Measurements from ENCODE around the gene EYA3. TPM values are rescaled to one million over a fixed set of nuclear protein-coding genes. Genes with fewer than 3 reads are reported as not detected.
A peak's percentile ranks its signal among the peaks of the same experiment; 100 is the strongest.

Gene EYA3
- total RNA-seq, 1 donor from 2014 or later, result 9.9 TPM

- no peak overlapping the region for H3K9ac ChIP-seq (ENCODE audit: low read depth in 1 of 3, low read length in 3 of 3)
- H3K27me3 ChIP-seq (ENCODE audit: control insufficient read depth in 3 of 3, insufficient read depth in 3 of 3, low read length in 3 of 3), result peaks cover 0 to 3% (median 0%) of the 10 kb centered on the region in 3 donors
- no peaks in the 10 kb centered on the region for H3K36me3 ChIP-seq (ENCODE audit: control insufficient read depth in 3 of 3, insufficient read depth in 3 of 3, low read length in 3 of 3)
- no peaks in the 10 kb centered on the region for H3K4me1 ChIP-seq (ENCODE audit: control insufficient read depth in 3 of 3, insufficient read depth in 3 of 3, low read length in 3 of 3)
- H3K9me3 ChIP-seq (ENCODE audit: control insufficient read depth in 3 of 3, low read length in 3 of 3), result no peaks in the 10 kb centered on the region
- H3K4me3 ChIP-seq (ENCODE audit: low read length in 3 of 3), result no peak overlapping the region
- no peak overlapping the region for H3K27ac ChIP-seq (ENCODE audit: low read depth, low read length)
Observed at GRCh38 chr1:28113242-28113572, 24.8 kb upstream of the EYA3 start.

- Histone ChIP-seq H3K4me1 (ENCODE audit: control insufficient read depth in 3 of 3, insufficient read depth in 3 of 3, low read length in 3 of 3) (no peaks in the 10 kb centered on the region), H3K27ac (ENCODE audit: low read depth, low read length) (no peak overlapping the region)
Observed at GRCh38 chr1:28112388-28113241, 24.2 kb upstream of the EYA3 start.

GRCh38 chr1:28111157-28111556, 22.7 kb upstream of the EYA3 start:
- no peaks in the 10 kb centered on the region for H3K9me3 ChIP-seq (ENCODE audit: control insufficient read depth in 3 of 3, low read length in 3 of 3)
- H3K4me1 ChIP-seq (ENCODE audit: control insufficient read depth in 3 of 3, insufficient read depth in 3 of 3, low read length in 3 of 3), result no peaks in the 10 kb centered on the region
- no peak overlapping the region for H3K27ac ChIP-seq (ENCODE audit: low read depth, low read length)

More at GRCh38 chr1:28112388-28113241, 24.2 kb upstream of the EYA3 start:
- no peak overlapping the region for H3K9ac ChIP-seq (ENCODE audit: low read depth in 1 of 3, low read length in 3 of 3)
- no peaks in the 10 kb centered on the region for H3K9me3 ChIP-seq (ENCODE audit: control insufficient read depth in 3 of 3, low read length in 3 of 3)
- H3K36me3 ChIP-seq (ENCODE audit: control insufficient read depth in 3 of 3, insufficient read depth in 3 of 3, low read length in 3 of 3), result no peaks in the 10 kb centered on the region
- peaks cover 0 to 3% (median 0%) of the 10 kb centered on the region in 3 donors for H3K27me3 ChIP-seq (ENCODE audit: control insufficient read depth in 3 of 3, insufficient read depth in 3 of 3, low read length in 3 of 3)
- H3K4me3 ChIP-seq (ENCODE audit: low read length in 3 of 3), result no peak overlapping the region

GRCh38 chr1:28110555-28110954, 22.1 kb upstream of the EYA3 start:
- Histone ChIP-seq H3K27me3 (ENCODE audit: control insufficient read depth in 3 of 3, insufficient read depth in 3 of 3, low read length in 3 of 3) (no peaks in the 10 kb centered on the region), H3K4me3 (ENCODE audit: low read length in 3 of 3) (no peak overlapping the region), H3K4me1 (ENCODE audit: control insufficient read depth in 3 of 3, insufficient read depth in 3 of 3, low read length in 3 of 3) (no peaks in the 10 kb centered on the region), H3K9me3 (ENCODE audit: control insufficient read depth in 3 of 3, low read length in 3 of 3) (no peaks in the 10 kb centered on the region), H3K9ac (ENCODE audit: low read depth in 1 of 3, low read length in 3 of 3) (no peak overlapping the region), H3K27ac (ENCODE audit: low read depth, low read length) (no peak overlapping the region), H3K36me3 (ENCODE audit: control insufficient read depth in 3 of 3, insufficient read depth in 3 of 3, low read length in 3 of 3) (no peaks in the 10 kb centered on the region)

More at GRCh38 chr1:28111157-28111556, 22.7 kb upstream of the EYA3 start:
- Histone ChIP-seq H3K9ac (ENCODE audit: low read depth in 1 of 3, low read length in 3 of 3) (no peak overlapping the region), H3K4me3 (ENCODE audit: low read length in 3 of 3) (no peak overlapping the region), H3K27me3 (ENCODE audit: control insufficient read depth in 3 of 3, insufficient read depth in 3 of 3, low read length in 3 of 3) (no peaks in the 10 kb centered on the region), H3K36me3 (ENCODE audit: control insufficient read depth in 3 of 3, insufficient read depth in 3 of 3, low read length in 3 of 3) (no peaks in the 10 kb centered on the region)

GRCh38 chr1:28109639-28110038, 21.2 kb upstream of the EYA3 start:
- Histone ChIP-seq H3K4me3 (ENCODE audit: low read length in 3 of 3) (no peak overlapping the region), H3K9me3 (ENCODE audit: control insufficient read depth in 3 of 3, low read length in 3 of 3) (no peaks in the 10 kb centered on the region), H3K27ac (ENCODE audit: low read depth, low read length) (no peak overlapping the region), H3K4me1 (ENCODE audit: control insufficient read depth in 3 of 3, insufficient read depth in 3 of 3, low read length in 3 of 3) (no peaks in the 10 kb centered on the region), H3K36me3 (ENCODE audit: control insufficient read depth in 3 of 3, insufficient read depth in 3 of 3, low read length in 3 of 3) (no peaks in the 10 kb centered on the region), H3K9ac (ENCODE audit: low read depth in 1 of 3, low read length in 3 of 3) (no peak overlapping the region), H3K27me3 (ENCODE audit: control insufficient read depth in 3 of 3, insufficient read depth in 3 of 3, low read length in 3 of 3) (no peaks in the 10 kb centered on the region)

- no peaks in the 10 kb centered on the region for H3K4me1 ChIP-seq (ENCODE audit: control insufficient read depth in 3 of 3, insufficient read depth in 3 of 3, low read length in 3 of 3)
- H3K9ac ChIP-seq (ENCODE audit: low read depth in 1 of 3, low read length in 3 of 3), result no peak overlapping the region
- H3K9me3 ChIP-seq (ENCODE audit: control insufficient read depth in 3 of 3, low read length in 3 of 3), result no peaks in the 10 kb centered on the region
- H3K27me3 ChIP-seq (ENCODE audit: control insufficient read depth in 3 of 3, insufficient read depth in 3 of 3, low read length in 3 of 3), result no peaks in the 10 kb centered on the region
- H3K27ac ChIP-seq (ENCODE audit: low read depth, low read length), result no peak overlapping the region
- H3K36me3 ChIP-seq (ENCODE audit: control insufficient read depth in 3 of 3, insufficient read depth in 3 of 3, low read length in 3 of 3), result no peaks in the 10 kb centered on the region
- no peak overlapping the region for H3K4me3 ChIP-seq (ENCODE audit: low read length in 3 of 3)
Observed at GRCh38 chr1:28108001-28108400, 19.6 kb upstream of the EYA3 start.

GRCh38 chr1:28104866-28105467, 16.6 kb upstream of the EYA3 start:
- Histone ChIP-seq H3K9ac (ENCODE audit: low read depth in 1 of 3, low read length in 3 of 3) (no peak overlapping the region), H3K4me1 (ENCODE audit: control insufficient read depth in 3 of 3, insufficient read depth in 3 of 3, low read length in 3 of 3) (no peaks in the 10 kb centered on the region), H3K9me3 (ENCODE audit: control insufficient read depth in 3 of 3, low read length in 3 of 3) (no peaks in the 10 kb centered on the region), H3K27ac (ENCODE audit: low read depth, low read length) (no peak overlapping the region), H3K27me3 (ENCODE audit: control insufficient read depth in 3 of 3, insufficient read depth in 3 of 3, low read length in 3 of 3) (no peaks in the 10 kb centered on the region), H3K36me3 (ENCODE audit: control insufficient read depth in 3 of 3, insufficient read depth in 3 of 3, low read length in 3 of 3) (no peaks in the 10 kb centered on the region), H3K4me3 (ENCODE audit: low read length in 3 of 3) (peak overlapping the region in 2 of 3 donors; percentile 29 to 40)

GRCh38 chr1:28102189-28102588, 13.8 kb upstream of the EYA3 start:
- H3K27ac ChIP-seq (ENCODE audit: low read depth, low read length), result no peak overlapping the region
- no peaks in the 10 kb centered on the region for H3K27me3 ChIP-seq (ENCODE audit: control insufficient read depth in 3 of 3, insufficient read depth in 3 of 3, low read length in 3 of 3)
- no peaks in the 10 kb centered on the region for H3K9me3 ChIP-seq (ENCODE audit: control insufficient read depth in 3 of 3, low read length in 3 of 3)
- no peaks in the 10 kb centered on the region for H3K36me3 ChIP-seq (ENCODE audit: control insufficient read depth in 3 of 3, insufficient read depth in 3 of 3, low read length in 3 of 3)
- no peak overlapping the region for H3K4me3 ChIP-seq (ENCODE audit: low read length in 3 of 3)
- H3K4me1 ChIP-seq (ENCODE audit: control insufficient read depth in 3 of 3, insufficient read depth in 3 of 3, low read length in 3 of 3), result peaks cover 5 to 8% (median 6%) of the 10 kb centered on the region in 3 donors
- H3K9ac ChIP-seq (ENCODE audit: low read depth in 1 of 3, low read length in 3 of 3), result no peak overlapping the region

- H3K27ac ChIP-seq (ENCODE audit: low read depth, low read length), result peak overlapping the region; percentile 68
- H3K27me3 ChIP-seq (ENCODE audit: control insufficient read depth in 3 of 3, insufficient read depth in 3 of 3, low read length in 3 of 3), result no peaks in the 10 kb centered on the region
- H3K36me3 ChIP-seq (ENCODE audit: control insufficient read depth in 3 of 3, insufficient read depth in 3 of 3, low read length in 3 of 3), result no peaks in the 10 kb centered on the region
- H3K9me3 ChIP-seq (ENCODE audit: control insufficient read depth in 3 of 3, low read length in 3 of 3), result no peaks in the 10 kb centered on the region
- peaks cover 5 to 8% (median 6%) of the 10 kb centered on the region in 3 donors for H3K4me1 ChIP-seq (ENCODE audit: control insufficient read depth in 3 of 3, insufficient read depth in 3 of 3, low read length in 3 of 3)
- H3K9ac ChIP-seq (ENCODE audit: low read depth in 1 of 3, low read length in 3 of 3), result peak overlapping the region in 2 of 3 donors; percentile 5 to 28
- H3K4me3 ChIP-seq (ENCODE audit: low read length in 3 of 3), result peak overlapping the region in 1 of 3 donors; percentile 49
Observed at GRCh38 chr1:28099050-28099769, 10.8 kb upstream of the EYA3 start.

GRCh38 chr1:28097100-28097472, 8.7 kb upstream of the EYA3 start:
- no peaks in the 10 kb centered on the region for H3K27me3 ChIP-seq (ENCODE audit: control insufficient read depth in 3 of 3, insufficient read depth in 3 of 3, low read length in 3 of 3)
- H3K4me1 ChIP-seq (ENCODE audit: control insufficient read depth in 3 of 3, insufficient read depth in 3 of 3, low read length in 3 of 3), result peaks cover 5 to 8% (median 6%) of the 10 kb centered on the region in 3 donors
- H3K9me3 ChIP-seq (ENCODE audit: control insufficient read depth in 3 of 3, low read length in 3 of 3), result no peaks in the 10 kb centered on the region
- H3K27ac ChIP-seq (ENCODE audit: low read depth, low read length), result no peak overlapping the region
- H3K36me3 ChIP-seq (ENCODE audit: control insufficient read depth in 3 of 3, insufficient read depth in 3 of 3, low read length in 3 of 3), result no peaks in the 10 kb centered on the region
- H3K9ac ChIP-seq (ENCODE audit: low read depth in 1 of 3, low read length in 3 of 3), result no peak overlapping the region
- no peak overlapping the region for H3K4me3 ChIP-seq (ENCODE audit: low read length in 3 of 3)

Data from skeletal muscle tissue (tissue), 4 donors.